HepG2 (cell line): Measurements from ENCODE around the gene SHROOM2. TPM values are rescaled to one million over a fixed set of nuclear protein-coding genes. Genes with fewer than 3 reads are reported as not detected.
"Not testable (repeated sequence)": the region's sequence is repeated elsewhere in the genome, so short reads cannot be mapped to it uniquely, and the experiment has no call there.

Experiments used
- ATAC-seq: fragments of 200-7000 bp; cut with Tn5 transposase; 3 replicates; pipeline ENCODE4 v1.9.1; 2020; ENCODE audit warnings: mild to moderate bottlenecking, moderate library complexity
- BruUV-seq: library from RNA; stranded (reverse); fragments of 400-500 nt; replicated peaks from 2 replicates; lab custom pipeline; 2021; lab: Mats Ljungman, UMichigan
- CTCF ChIA-PET: fragments of 300-600 bp; formaldehyde crosslinking; extraction: SDS; loops from one replicate; lab custom pipeline; 2021; ENCODE audit warnings: low total read pairs, inconsistent platforms, low intra/inter-chr PET ratio; lab: Yijun Ruan, JAX
- POLR2A ChIA-PET: fragments of 350-600 bp; sonication (Branson Sonifier 250); formaldehyde crosslinking; loops from one replicate; lab custom pipeline; 2020; ENCODE audit warnings: antibody characterized with exemption, inconsistent platforms; lab: Yijun Ruan, JAX
- DNase-seq: peaks from one replicate; pipeline ENCODE4 v3.0.0-alpha.2; 2015; ENCODE audit warnings: low spot score
- FAIRE-seq: peaks from 3 replicates; lab custom pipeline; 2011; peaks lifted over from hg19 to GRCh38; lab: Jason Lieb, UNC
- H2AFZ ChIP-seq: one replicate; pipeline ENCODE4 v1.6.1; 2011; ENCODE audit warnings: low read length, inconsistent platforms
- H3K27ac ChIP-seq: fragments of 300-600 bp; 3 replicates; pipeline ENCODE4 v1.8.0; 2011; ENCODE audit warnings: mixed run types, mild to moderate bottlenecking, mixed read lengths, low read length, inconsistent platforms; ENCODE audit not compliant: insufficient read depth; ENCODE audit errors: extremely low read length
- H3K27me3 ChIP-seq, 2 experiments: fragments of 200-600 bp in 1 of 2; 2 replicates in 1 of 2; 3 replicates in 1 of 2; pipeline versions ENCODE4 v1.6.0 to v1.8.0; 2011; ENCODE audit warnings: low read length in 2 of 2, mild to moderate bottlenecking in 2 of 2, moderate library complexity in 2 of 2, inconsistent platforms in 1 of 2; ENCODE audit not compliant: insufficient read depth in 2 of 2, control insufficient read depth in 1 of 2
- H3K36me3 ChIP-seq, 2 experiments: fragments of 200-600 bp in 1 of 2; replicated peaks in 1 of 2; 2 replicates in 1 of 2; 3 replicates in 1 of 2; pipeline versions ENCODE4 v1.5.1 to v1.8.0; 2011; ENCODE audit warnings: low read length in 2 of 2, inconsistent platforms in 1 of 2; ENCODE audit not compliant: insufficient read depth in 2 of 2, control insufficient read depth in 1 of 2
- H3K4me1 ChIP-seq: 2 replicates; pipeline ENCODE4 v1.5.1; 2012; ENCODE audit warnings: low read length, inconsistent platforms; ENCODE audit not compliant: insufficient read depth
- H3K4me2 ChIP-seq: 2 replicates; pipeline ENCODE4 v1.6.0; 2011; ENCODE audit warnings: low read depth, low read length, inconsistent platforms
- H3K4me3 ChIP-seq, 3 experiments: fragments of 200-600 bp in 1 of 3; sonication (generic), shearing (Covaris generic) in 1 of 3; replicated peaks in 1 of 3; 2 replicates each; pipeline ENCODE4 v1.5.1; 2011 to 2016; ENCODE audit warnings: low read length in 3 of 3, inconsistent platforms in 2 of 3, low read depth in 2 of 3, mild to moderate bottlenecking in 2 of 3, control low read depth in 1 of 3, mixed read lengths in 1 of 3; ENCODE audit not compliant: insufficient read depth in 1 of 3
- H3K79me2 ChIP-seq: one replicate; pipeline ENCODE4 v1.6.1; 2011; ENCODE audit warnings: low read length, inconsistent platforms; ENCODE audit not compliant: insufficient read depth
- H3K9ac ChIP-seq: 2 replicates; pipeline ENCODE4 v1.6.0; 2011; ENCODE audit warnings: mild to moderate bottlenecking, low read depth, low read length, inconsistent platforms; ENCODE audit not compliant: insufficient read depth
- H3K9me3 ChIP-seq: 2 replicates; pipeline ENCODE4 v1.5.1; 2012; ENCODE audit warnings: mild to moderate bottlenecking, low read length
- H4K20me1 ChIP-seq: 2 replicates; pipeline ENCODE4 v1.6.0; 2011; ENCODE audit warnings: inconsistent platforms, mild to moderate bottlenecking, low read length, moderate library complexity; ENCODE audit not compliant: insufficient read depth
- HNF4A ChIP-seq: sonication (generic); formaldehyde crosslinking; IDR thresholded peaks from 2 replicates; pipeline ENCODE4 v1.4.0; 2020; ENCODE audit warnings: missing genetic modification reagents
- KDM2A ChIP-seq: sonication (generic); formaldehyde crosslinking; IDR thresholded peaks from 2 replicates; pipeline ENCODE4 v1.4.0; 2020; ENCODE audit warnings: low read depth, missing genetic modification reagents, borderline replicate concordance
- SMYD3 ChIP-seq: sonication (generic); formaldehyde crosslinking; IDR thresholded peaks from 2 replicates; pipeline ENCODE4 v1.8.1; 2023; ENCODE audit warnings: mild to moderate bottlenecking, missing genetic modification reagents
- SRSF1 ChIP-seq: fragments of 200-400 bp; formaldehyde crosslinking; optimal IDR thresholded peaks from 2 replicates; pipeline ENCODE3; 2017; ENCODE audit warnings: mild to moderate bottlenecking, low read depth, low read length, moderate library complexity
- ZBTB40 ChIP-seq, 2 experiments: fragments of 450-650 bp in 1 of 2; sonication (generic) in 1 of 2; formaldehyde crosslinking in 1 of 2; IDR thresholded peaks; 2 replicates each; pipeline versions ENCODE4 v1.6.1 to v1.8.0; 2016 to 2022; ENCODE audit warnings: antibody characterized with exemption in 1 of 2, mild to moderate bottlenecking in 1 of 2, missing genetic modification reagents in 1 of 2
- WGBS: methylation state at CpG from one replicate; pipeline ENCODE4 v1.1.6; 2017; ENCODE audit warnings: low lambda C conversion rate; 5-methylcytosine and 5-hydroxymethylcytosine counted together
- in situ Hi-C: cut with HindIII; loops from 2 replicates; pipeline ENCODE4 v1.10.0; 2017; ENCODE audit warnings: low pct_unique_long_range_greater_than_20kb; ENCODE audit not compliant: extremely low pct_ligation_motif_present
- intact Hi-C: fragments of 100-400 bp; cut with micrococcal nuclease; formaldehyde crosslinking; loops from one replicate; pipeline ENCODE4 v1.10.0; 2022; ENCODE audit not compliant: unreplicated experiment
- polyA plus RNA-seq, 8 experiments: library from polyadenylated mRNA; depleted of rRNA in 3 of 8; stranded (reverse) in 7 of 8; unstranded in 1 of 8; fragments of >200 nt; fragmentation: Illumina TruSeq in 4 of 8; extraction: Trizol in 4 of 8; gene quantifications; 2 replicates each; pipeline versions ENCODE4 v1.2.1 to v1.2.3, GENCODE V29; 2011 to 2016; ENCODE audit warnings: low read depth in 4 of 8, missing spikeins in 1 of 8, mixed read lengths in 1 of 8; ENCODE audit not compliant: insufficient read depth in 1 of 8
- total RNA-seq, 5 experiments: library from RNA; depleted of rRNA; stranded (reverse); fragments of >200 nt; fragmentation: Illumina TruSeq; extraction: Trizol; gene quantifications; 2 replicates each; pipeline ENCODE4 v1.2.3, GENCODE V29; 2016; ENCODE audit warnings: low read depth in 1 of 5

SHROOM2 gene
- total and polyA plus RNA-seq, 2 of the 13 experiments (the other 11 are each of a cell fraction or from before 2014, with no cell fraction given) = 0.92 to 1.4 TPM

DNA sequence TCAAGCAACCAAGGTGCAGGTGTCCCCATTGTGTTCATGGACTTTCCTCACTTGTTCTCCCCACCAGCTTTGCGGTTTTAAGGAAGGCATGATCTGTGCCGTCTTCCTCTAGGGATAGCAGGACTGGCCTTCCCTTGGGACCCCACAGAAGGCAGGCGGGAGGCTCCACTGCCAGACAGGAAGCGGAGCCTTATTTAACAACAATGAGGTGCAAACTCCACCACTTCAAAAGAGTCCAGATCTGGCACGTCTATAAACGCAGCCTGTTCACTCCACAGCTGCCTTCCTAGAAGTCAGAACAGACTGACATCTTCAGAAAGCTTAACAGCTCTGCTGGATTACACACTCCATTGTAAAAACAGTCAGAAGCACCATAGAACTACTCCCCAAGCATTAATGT, 18.9 kb upstream of the SHROOM2 start (continued):
- TF ChIP-seq SMYD3 (CRISPR knock-in tag) (no peak), HNF4A (CRISPR knock-in tag) (peak; percentile 31; the same call in 1 of the 2 replicates), SRSF1 (no peak)

DNA sequence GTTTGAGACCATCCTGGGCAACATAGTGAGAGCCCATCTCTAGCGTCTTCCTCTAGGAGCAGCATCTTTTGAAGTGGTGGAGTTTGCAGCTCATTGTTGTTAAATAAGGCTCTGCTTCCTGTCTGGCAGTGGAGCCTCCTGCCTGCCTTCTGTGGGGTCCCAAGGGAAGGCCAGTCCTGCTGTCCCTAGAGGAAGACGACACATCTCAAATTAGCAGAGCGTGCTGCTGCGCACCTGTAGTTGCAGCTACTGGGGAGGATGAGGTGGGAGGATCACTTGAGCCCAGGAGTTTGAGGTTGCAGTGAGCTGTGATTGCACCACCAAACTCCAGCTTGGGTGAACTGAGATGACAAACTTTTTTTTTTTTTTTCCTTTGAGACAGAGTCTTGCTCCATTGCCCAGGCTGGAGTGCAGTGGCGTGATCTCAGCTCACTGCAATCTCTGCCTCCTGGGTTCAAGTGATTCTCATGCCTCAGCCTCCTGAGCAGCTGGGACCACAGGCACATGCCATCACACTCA, 17.8 kb upstream of the SHROOM2 start:
- FAIRE-seq, BruUV-seq, H3K79me2 ChIP-seq, H2AFZ ChIP-seq, H4K20me1 ChIP-seq, H3K9ac ChIP-seq, H3K27ac ChIP-seq, DNase-seq, H3K4me2 ChIP-seq, H3K4me3 ChIP-seq, in situ Hi-C loops, H3K9me3 ChIP-seq, intact Hi-C loops, ATAC-seq, CTCF ChIA-PET, H3K36me3 ChIP-seq, H3K27me3 ChIP-seq, POLR2A ChIA-PET: not testable (repeated sequence)
- H3K4me1 ChIP-seq = peaks cover 16% of the 10 kb centered on the region
- WGBS = 60% methylated on average over 1 of the region's 5 CpGs

- DNase-seq (no peak), FAIRE-seq (no peak), ATAC-seq (no peak)
- Histone ChIP-seq H3K4me1 (peaks cover 16% of the 10 kb centered on the region), H4K20me1 (no peaks in the 10 kb centered on the region), H3K27ac (no peak overlapping the region), H3K9ac (no peak overlapping the region), H2AFZ (no peak overlapping the region), H3K4me2 (no peak overlapping the region), H3K79me2 (no peaks in the 10 kb centered on the region), H3K27me3 (no peaks in the 10 kb centered on the region), H3K4me3 (no peak overlapping the region), H3K36me3 (no peaks in the 10 kb centered on the region), H3K9me3 (no peaks in the 10 kb centered on the region)
- in situ Hi-C loops = no loop called here
- ChIA-PET POLR2A (no interaction called here), CTCF (no interaction called here)
- intact Hi-C loops = no loop called here
- WGBS = 67% methylated on average over 1 of the region's 1 CpG
- TF ChIP-seq ZBTB40 (IDR thresholded peaks at IDR 0.05) (no peak; the same call in 1 of the 2 replicates), ZBTB40 (CRISPR knock-in tag; IDR thresholded peaks at IDR 0.05) (peak; percentile 93), KDM2A (CRISPR knock-in tag) (no peak)
- BruUV-seq = no TSS peak
Measured at GRCh38 chrX:9770319-9770718, 15.9 kb upstream of the SHROOM2 start.
